Hematopoietic multipotent progenitor cell (in vitro differentiated cells): ENCODE data around the gene CTNS. TPM values are rescaled to one million over a fixed set of nuclear protein-coding genes. Genes with fewer than 3 reads are reported as not detected.

Experiments used
- DNase-seq, 3 donors: peaks; one replicate each; pipeline ENCODE4 v3.0.0-alpha.2; 2011 to 2015; ENCODE audit warnings: low read depth in 2 of 3, low spot score in 2 of 3
- total RNA-seq: library from RNA; depleted of rRNA; stranded (reverse); fragments of >200 nt; gene quantifications from one replicate; pipeline ENCODE4 v1.2.3, GENCODE V29; 2012

CTNS gene
- total RNA-seq, 1 donor: 19.1 TPM

GRCh38 chr17:3657874-3658783, 21.6 kb downstream of the CTNS start:
- DNase-seq: no peak

- no peak for DNase-seq
Observed at GRCh38 chr17:3658784-3659449, 22.4 kb downstream of the CTNS start.

- no peak for DNase-seq
Observed at GRCh38 chr17:3659541-3660111, 23.1 kb downstream of the CTNS start.

GRCh38 chr17:3660311-3660891, 23.8 kb downstream of the CTNS start:
- no peak for DNase-seq

- DNase-seq: no peak
Observed at GRCh38 chr17:3663102-3664011, 26.8 kb downstream of the CTNS start.

GRCh38 chr17:3665834-3666233, 29.3 kb downstream of the CTNS start:
- DNase-seq: no peak

GRCh38 chr17:3666516-3666915, 30.0 kb downstream of the CTNS start:
- DNase-seq: no peak

GRCh38 chr17:3667366-3668278, 31.1 kb downstream of the CTNS start:
- DNase-seq: no peak

GRCh38 chr17:3668279-3669084, 31.9 kb downstream of the CTNS start, which contains the start of the genes EMC6 and TAX1BP3:
TSS of gene EMC6 (plus strand) at chr17:3668812. CDS start at chr17:3669147, 335 bp downstream.
TSS of gene TAX1BP3 (minus strand) at chr17:3668578. CDS start at chr17:3668526, 52 bp downstream.
- DNase-seq: peak; percentile 97 to 100 (median 98)

- no peak for DNase-seq
Observed at GRCh38 chr17:3669085-3669347, 32.5 kb downstream of the CTNS start.

- no peak for DNase-seq
Observed at GRCh38 chr17:3669548-3669947, 33.0 kb downstream of the CTNS start.

GRCh38 chr17:3672571-3672970, 36.0 kb downstream of the CTNS start:
- no peak for DNase-seq

- DNase-seq: no peak
Observed at GRCh38 chr17:3675886-3676285, 39.3 kb downstream of the CTNS start.

- no peak for DNase-seq
Observed at GRCh38 chr17:3678095-3678820, 41.7 kb downstream of the CTNS start.

- no peak for DNase-seq
Observed at GRCh38 chr17:3678821-3679530, 42.4 kb downstream of the CTNS start.

- DNase-seq: no peak
Observed at GRCh38 chr17:3679531-3680126, 43.1 kb downstream of the CTNS start.

GRCh38 chr17:3681057-3681456, 44.5 kb downstream of the CTNS start:
- no peak for DNase-seq
